Osteoblast (primary cell): ENCODE results near the gene SCN4B. TPM values are rescaled to one million over a fixed set of nuclear protein-coding genes. Genes with fewer than 3 reads are reported as not detected.

Experiments used
- DNase-seq: peaks from one replicate; pipeline ENCODE4 v3.0.0; 2011; ENCODE audit warnings: low spot score, mixed read lengths; ENCODE audit not compliant: insufficient read length; ENCODE audit errors: missing footprints
- H2AFZ ChIP-seq: 2 replicates; pipeline ENCODE4 v1.6.0; 2011; ENCODE audit warnings: mild to moderate bottlenecking, low read length
- H3K27ac ChIP-seq: 2 replicates; pipeline ENCODE4 v1.5.1; 2011; ENCODE audit warnings: mild to moderate bottlenecking, low read depth, low read length, moderate library complexity
- H3K27me3 ChIP-seq: 2 replicates; pipeline ENCODE4 v1.6.0; 2012; ENCODE audit warnings: mild to moderate bottlenecking, control low read depth, inconsistent platforms, low read length, moderate library complexity; ENCODE audit not compliant: insufficient read depth
- H3K36me3 ChIP-seq: 2 replicates; pipeline ENCODE4 v1.5.1; 2011; ENCODE audit warnings: mild to moderate bottlenecking, low read length, control low read depth, moderate library complexity; ENCODE audit not compliant: insufficient read depth
- H3K4me1 ChIP-seq: 2 replicates; pipeline ENCODE4 v1.5.1; 2011; ENCODE audit warnings: mild to moderate bottlenecking, low read length, control low read depth, moderate library complexity; ENCODE audit not compliant: insufficient read depth
- H3K4me2 ChIP-seq: 2 replicates; pipeline ENCODE4 v1.6.0; 2011; ENCODE audit warnings: mild to moderate bottlenecking, low read length; ENCODE audit not compliant: insufficient read depth
- H3K4me3 ChIP-seq: fragments of 200-600 bp; sonication (generic); 3 replicates; pipeline ENCODE4 v1.5.1; 2012; ENCODE audit warnings: mild to moderate bottlenecking, low read length, inconsistent platforms; ENCODE audit not compliant: insufficient read depth
- H3K79me2 ChIP-seq: 2 replicates; pipeline ENCODE4 v1.6.0; 2012; ENCODE audit warnings: mild to moderate bottlenecking, low read length, control low read depth, inconsistent platforms; ENCODE audit not compliant: insufficient read depth
- H3K9me3 ChIP-seq: 2 replicates; pipeline ENCODE4 v1.5.1; 2011; ENCODE audit warnings: low read depth, low read length, control low read depth
- H4K20me1 ChIP-seq: 2 replicates; pipeline ENCODE4 v1.6.0; 2012; ENCODE audit warnings: mild to moderate bottlenecking, low read length, control low read depth; ENCODE audit not compliant: insufficient read depth
- CTCF ChIP-seq: IDR thresholded peaks from 2 replicates; pipeline ENCODE4 v1.5.1; 2011; ENCODE audit warnings: mild to moderate bottlenecking, low read depth, low read length, moderate library complexity; ENCODE audit errors: extremely low read depth
- total RNA-seq: library from RNA; depleted of rRNA; stranded (reverse); fragments of >200 nt; gene quantifications from 2 replicates; pipeline ENCODE4 v1.2.3, GENCODE V29; 2012

The SCN4B gene
- total RNA-seq, 1 donor: 0.36 TPM

- no peaks in the 10 kb centered on the region for H3K36me3 ChIP-seq
- no peaks in the 10 kb centered on the region for H3K79me2 ChIP-seq
- no peaks in the 10 kb centered on the region for H3K4me1 ChIP-seq
- H3K27ac ChIP-seq: no peak within 1 kb of the TSS
- no peak within 1 kb of the TSS for H2AFZ ChIP-seq
- peaks cover 34% of the 10 kb centered on the region for H3K27me3 ChIP-seq
- TF ChIP-seq CTCF: no peak
- no peaks in the 10 kb centered on the region for H3K9me3 ChIP-seq
- no peak within 1 kb of the TSS for H3K4me2 ChIP-seq
- DNase-seq: peak; percentile 80
- no peak within 1 kb of the TSS for H3K4me3 ChIP-seq
- no peaks in the 10 kb centered on the region for H4K20me1 ChIP-seq
Observed at GRCh38 chr11:118175993-118176777, 23.6 kb upstream of the SCN4B start, which contains the start of gene SCN2B. Gene SCN2B (minus strand): TSS chr11:118176639. CDS start chr11:118176431, 208 bp downstream.

GRCh38 chr11:118175031-118175992 lies 22.7 kb upstream of the SCN4B start:
- DNase-seq: peak; percentile 77
- Histone ChIP-seq H3K27me3 (peaks cover 30% of the 10 kb centered on the region), H3K4me2 (no peak overlapping the region), H3K27ac (no peak overlapping the region), H3K36me3 (no peaks in the 10 kb centered on the region), H3K4me1 (no peaks in the 10 kb centered on the region), H3K9me3 (no peaks in the 10 kb centered on the region), H3K79me2 (no peaks in the 10 kb centered on the region), H3K4me3 (no peak overlapping the region), H2AFZ (no peak overlapping the region), H4K20me1 (no peaks in the 10 kb centered on the region)
- TF ChIP-seq CTCF: no peak

DNA sequence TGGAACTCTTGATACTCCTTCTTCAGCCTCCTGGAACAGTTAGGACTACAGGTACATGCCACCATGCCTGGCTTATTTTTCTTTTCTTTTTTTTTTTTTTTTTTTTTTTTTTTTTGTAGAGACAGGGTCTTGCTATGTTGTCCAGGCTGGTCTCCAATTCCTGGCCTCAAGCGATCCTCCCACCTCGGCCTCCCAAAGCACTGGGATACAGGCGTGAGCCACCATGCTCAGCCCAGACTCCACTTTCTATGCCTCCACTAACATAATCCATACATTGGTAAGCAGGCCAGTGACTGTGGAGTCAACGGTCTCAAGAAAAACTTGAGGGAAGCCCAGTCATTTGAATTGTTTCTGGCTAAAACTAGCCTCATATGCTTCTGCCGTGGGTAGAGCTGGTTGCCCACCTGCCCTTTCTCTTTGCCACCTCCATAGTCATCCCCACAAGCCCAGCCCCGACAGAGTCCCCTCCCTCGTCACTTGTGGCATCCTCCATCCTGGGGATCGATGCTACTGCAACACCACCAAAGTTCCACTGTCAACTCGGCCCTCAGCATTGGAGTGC lies 21.5 kb upstream of the SCN4B start:
- DNase-seq: peak; percentile 67
- Histone ChIP-seq H3K4me3 (no peak overlapping the region), H3K36me3 (no peaks in the 10 kb centered on the region), H3K4me2 (no peak overlapping the region), H3K79me2 (no peaks in the 10 kb centered on the region), H3K9me3 (no peaks in the 10 kb centered on the region), H4K20me1 (no peaks in the 10 kb centered on the region), H3K27me3 (peaks cover 33% of the 10 kb centered on the region), H3K4me1 (no peaks in the 10 kb centered on the region), H3K27ac (no peak overlapping the region), H2AFZ (no peak overlapping the region)
- TF ChIP-seq CTCF: no peak
